Tongue (tissue), 2 donors: ENCODE data around the gene CD276. TPM values are rescaled to one million over a fixed set of nuclear protein-coding genes. Genes with fewer than 3 reads are reported as not detected.

Source experiments
- DNase-seq: peaks from one replicate; pipeline ENCODE4 v3.0.0-alpha.2; 2015
- total RNA-seq: library from RNA; depleted of rRNA; stranded (reverse); fragments of >200 nt; gene quantifications from one replicate; pipeline ENCODE4 v1.2.3, GENCODE V29; 2014

Gene CD276
- total RNA-seq, 1 donor from 2014 or later: 85.4 TPM

- DNase-seq: no peak
These were observed 64.5 kb downstream of the CD276 start for GRCh38 chr15:73748730-73749129.

- no peak for DNase-seq
These were observed 65.3 kb downstream of the CD276 start for GRCh38 chr15:73749533-73749932.

- DNase-seq: no peak
These were observed 65.8 kb downstream of the CD276 start for GRCh38 chr15:73749971-73750370.

DNA sequence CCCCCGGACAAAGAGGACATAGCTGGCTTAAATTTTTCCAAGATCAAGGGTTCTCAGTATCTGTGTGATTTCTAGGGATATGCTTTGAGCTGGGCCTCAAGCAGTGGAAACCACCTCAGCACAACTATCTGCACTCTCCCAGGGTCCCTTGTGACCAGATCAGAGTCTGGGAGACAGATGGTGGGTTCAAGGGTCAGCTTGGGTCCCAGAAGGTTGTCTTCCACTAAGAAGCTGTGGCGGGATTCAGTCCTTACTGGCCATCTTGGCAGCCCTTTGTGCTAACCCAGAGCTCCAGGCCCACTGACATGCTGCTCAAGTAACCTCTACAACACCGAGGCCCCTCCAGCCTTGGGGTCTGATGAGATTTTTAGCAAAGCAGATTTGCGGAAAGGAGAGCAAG lies 66.3 kb downstream of the CD276 start:
- no peak for DNase-seq

- DNase-seq: no peak
These were observed 66.8 kb downstream of the CD276 start for GRCh38 chr15:73750951-73751350.

DNA sequence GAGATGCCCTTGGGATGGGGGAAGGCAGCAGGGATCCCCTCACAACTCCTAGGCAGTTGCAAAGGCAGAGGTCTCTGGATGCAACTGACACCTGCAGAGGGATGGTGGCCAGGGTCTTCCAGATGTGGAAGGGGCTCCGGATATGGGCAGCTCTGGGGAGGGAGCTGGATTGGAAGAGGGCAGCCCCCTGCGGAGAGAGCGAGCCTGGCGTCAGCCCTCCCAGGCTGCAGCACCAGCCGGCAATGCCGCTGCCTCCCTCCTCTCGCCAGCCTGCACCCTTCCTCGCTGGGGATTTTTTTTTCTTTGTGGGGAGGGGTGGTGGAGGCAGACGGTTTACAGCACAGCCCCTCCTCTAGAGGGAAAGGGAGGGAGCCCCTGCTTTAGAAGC lies 67.3 kb downstream of the CD276 start:
- no peak for DNase-seq

DNA sequence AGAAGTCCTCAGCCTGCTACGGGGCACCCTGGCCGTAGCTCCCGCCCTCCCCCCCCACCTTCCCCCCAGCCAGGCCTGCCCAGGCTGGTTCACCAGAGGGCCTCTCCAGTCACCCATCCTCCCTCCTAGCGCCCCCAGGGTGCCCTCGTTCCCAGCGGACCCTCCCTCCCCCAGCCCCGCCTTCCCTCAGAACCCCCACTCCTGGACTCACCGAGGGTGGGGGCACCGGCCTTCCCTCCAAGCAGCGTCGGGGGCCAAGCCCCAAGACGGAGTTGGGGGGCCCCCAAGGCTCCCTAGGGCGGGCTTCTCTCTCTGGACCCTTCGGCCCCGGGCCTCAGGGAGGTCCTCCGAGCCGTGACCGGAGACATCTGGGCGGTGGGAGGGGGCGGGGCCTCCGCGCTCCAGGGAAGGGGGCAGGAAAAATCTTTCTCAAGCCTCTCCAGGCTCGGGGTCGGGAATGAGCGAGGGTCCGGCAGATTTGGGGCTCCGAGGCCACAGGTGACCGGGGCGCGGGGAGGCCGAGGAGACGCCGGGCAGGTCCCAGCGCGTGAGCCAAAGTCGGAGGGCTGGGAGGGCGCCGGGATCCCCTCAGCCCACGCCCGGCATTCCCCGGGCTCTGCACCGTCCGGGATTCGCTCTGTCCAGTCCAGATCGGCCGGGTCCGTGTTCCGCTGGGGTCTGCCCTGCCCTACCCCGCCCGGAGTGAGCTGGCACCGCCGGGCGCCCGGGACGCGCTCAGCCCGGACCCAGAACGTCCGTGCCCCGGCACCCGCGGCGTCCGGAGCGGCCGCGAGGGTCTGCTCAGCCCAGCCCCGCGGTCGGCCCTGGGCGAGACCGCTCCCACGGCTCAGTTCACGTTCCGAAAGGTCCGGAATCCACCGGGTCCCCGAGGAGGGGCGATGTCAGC lies 68.0 kb downstream of the CD276 start:
- no peak for DNase-seq

GRCh38 chr15:73752806-73753193 lies 68.6 kb downstream of the CD276 start:
- peak; percentile 56 for DNase-seq

GRCh38 chr15:73753250-73754130 lies 69.3 kb downstream of the CD276 start, which contains the start of gene INSYN1:
TSS of gene INSYN1 (minus strand) at chr15:73753351. CDS start at chr15:73751130, 2,221 bp downstream.
- DNase-seq: peak; percentile 68

GRCh38 chr15:73754461-73754860 lies 70.3 kb downstream of the CD276 start:
- DNase-seq: no peak

GRCh38 chr15:73755481-73755880 lies 71.3 kb downstream of the CD276 start:
- DNase-seq: no peak

GRCh38 chr15:73755946-73756345 lies 71.8 kb downstream of the CD276 start:
- DNase-seq: no peak

DNA sequence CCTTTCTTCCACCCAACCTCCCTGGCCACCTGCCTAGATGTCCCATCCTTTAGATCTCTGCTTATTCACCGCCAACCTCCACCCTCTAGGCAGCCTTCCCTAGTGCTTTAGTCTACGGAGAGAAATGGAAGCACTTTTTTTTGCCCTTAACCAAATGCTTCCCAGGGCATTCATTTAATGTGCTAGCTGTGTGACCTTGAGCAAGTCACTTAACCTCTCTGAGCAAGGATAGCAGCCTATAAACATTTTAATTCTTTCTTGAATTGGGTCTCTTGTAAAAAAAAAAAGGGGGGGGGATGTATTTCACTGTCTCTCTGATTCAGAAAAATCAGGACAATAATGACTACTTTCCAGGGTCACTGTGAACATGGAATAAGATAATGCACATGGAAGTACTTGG lies 72.2 kb downstream of the CD276 start:
- no peak for DNase-seq

DNA sequence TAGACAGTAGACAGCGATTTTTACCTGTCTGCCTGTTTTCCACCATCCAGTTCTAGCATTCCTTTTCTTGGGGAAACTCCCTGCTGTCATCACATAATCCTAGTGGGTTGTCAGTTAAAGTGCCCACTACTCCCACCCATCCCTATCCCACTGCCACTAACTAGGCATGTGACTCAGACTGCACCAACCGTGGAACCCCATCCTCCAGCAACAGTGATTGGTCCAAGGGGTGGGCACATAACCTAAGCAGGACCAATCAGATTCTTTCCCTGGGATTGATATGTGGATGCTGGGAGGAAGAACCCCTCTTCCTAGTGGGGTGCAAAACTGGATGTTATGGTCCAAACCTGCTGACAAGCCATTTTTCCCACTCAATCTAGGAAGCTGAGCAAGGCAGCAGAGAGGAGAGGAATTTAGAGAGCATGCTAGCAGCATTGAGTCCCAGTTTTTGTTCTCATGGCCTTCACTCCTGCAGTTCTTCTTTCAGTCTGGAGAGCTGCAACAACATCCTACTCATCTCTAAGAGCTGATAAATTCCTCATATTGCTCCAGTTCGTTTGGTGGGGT lies 72.8 kb downstream of the CD276 start:
- no peak for DNase-seq

DNA sequence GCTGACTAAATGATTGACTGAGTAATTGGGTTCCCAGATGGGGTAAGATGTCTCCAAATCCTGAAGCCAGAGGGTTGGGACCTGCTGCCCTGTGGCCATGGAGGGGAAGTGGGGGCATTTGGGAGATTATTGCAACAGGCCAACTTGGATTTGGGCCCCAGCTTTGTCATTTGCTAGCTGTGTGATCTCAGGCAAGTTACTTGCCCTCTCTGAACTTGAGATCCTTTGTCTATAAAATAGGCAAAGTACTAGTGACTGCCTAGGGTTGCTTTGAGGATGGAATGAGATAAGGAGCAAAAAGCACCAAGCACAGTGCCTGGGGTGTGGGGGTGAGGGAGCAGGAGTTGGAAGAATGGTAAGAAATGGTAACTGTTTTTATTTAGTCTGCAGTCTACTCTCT lies 73.4 kb downstream of the CD276 start:
- DNase-seq: no peak

GRCh38 chr15:73758461-73758860 lies 74.3 kb downstream of the CD276 start:
- DNase-seq: no peak

- DNase-seq: no peak
These were observed 76.4 kb downstream of the CD276 start for GRCh38 chr15:73760330-73761329.

DNA sequence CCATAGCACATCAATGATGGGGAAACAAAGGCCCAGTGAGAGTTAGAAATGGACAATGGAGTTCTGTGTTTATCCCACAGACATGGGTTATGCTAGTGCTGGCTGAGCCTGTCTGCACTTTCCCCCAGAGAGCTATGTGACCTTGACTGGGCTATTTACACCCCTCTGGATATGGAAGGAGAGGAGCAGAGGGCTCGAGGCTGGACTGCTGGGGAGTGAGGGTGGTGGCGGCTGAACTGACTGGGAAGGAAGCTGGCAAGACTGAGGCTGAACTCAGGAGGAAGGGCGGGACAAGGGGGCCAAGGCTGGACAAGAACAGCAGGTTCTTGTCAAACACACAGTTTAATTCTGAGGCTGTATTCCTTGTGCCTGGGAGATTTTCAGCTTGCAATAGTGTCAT lies 79.7 kb downstream of the CD276 start:
- DNase-seq: peak; percentile 24
